Hepatocyte (in vitro differentiated cells): ENCODE results near the gene BRCA1.

ENCODE experiments used
- EZH2 ChIP-seq: fragments of 200-600 bp; sonication (generic); IDR thresholded peaks from 2 replicates; pipeline ENCODE4 v1.6.1; 2016; ENCODE audit warnings: antibody characterized with exemption, mild to moderate bottlenecking, borderline replicate concordance
- TF ChIP-seq, protein P1 (sequence below): fragments of 200-600 bp; sonication (generic); IDR thresholded peaks from 2 replicates; pipeline ENCODE4 v1.5.1; 2016; ENCODE audit warnings: antibody characterized with exemption, mild to moderate bottlenecking; ENCODE audit not compliant: poor library complexity

GRCh38 chr17:43025766-43026537, 99.2 kb downstream of the BRCA1 start:
- TF ChIP-seq, protein P1, sequence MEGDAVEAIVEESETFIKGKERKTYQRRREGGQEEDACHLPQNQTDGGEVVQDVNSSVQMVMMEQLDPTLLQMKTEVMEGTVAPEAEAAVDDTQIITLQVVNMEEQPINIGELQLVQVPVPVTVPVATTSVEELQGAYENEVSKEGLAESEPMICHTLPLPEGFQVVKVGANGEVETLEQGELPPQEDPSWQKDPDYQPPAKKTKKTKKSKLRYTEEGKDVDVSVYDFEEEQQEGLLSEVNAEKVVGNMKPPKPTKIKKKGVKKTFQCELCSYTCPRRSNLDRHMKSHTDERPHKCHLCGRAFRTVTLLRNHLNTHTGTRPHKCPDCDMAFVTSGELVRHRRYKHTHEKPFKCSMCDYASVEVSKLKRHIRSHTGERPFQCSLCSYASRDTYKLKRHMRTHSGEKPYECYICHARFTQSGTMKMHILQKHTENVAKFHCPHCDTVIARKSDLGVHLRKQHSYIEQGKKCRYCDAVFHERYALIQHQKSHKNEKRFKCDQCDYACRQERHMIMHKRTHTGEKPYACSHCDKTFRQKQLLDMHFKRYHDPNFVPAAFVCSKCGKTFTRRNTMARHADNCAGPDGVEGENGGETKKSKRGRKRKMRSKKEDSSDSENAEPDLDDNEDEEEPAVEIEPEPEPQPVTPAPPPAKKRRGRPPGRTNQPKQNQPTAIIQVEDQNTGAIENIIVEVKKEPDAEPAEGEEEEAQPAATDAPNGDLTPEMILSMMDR, result no peak
- no peak for TF ChIP-seq EZH2
